Renal pelvis (tissue), 4 donors: ENCODE results near the gene PDGFD. TPM values are rescaled to one million over a fixed set of nuclear protein-coding genes. Genes with fewer than 3 reads are reported as not detected.

Experiments
- DNase-seq: peaks from one replicate; pipeline ENCODE4 v3.0.0-alpha.2; 2013
- polyA plus RNA-seq, 3 donors: library from polyadenylated mRNA; unstranded; fragments of 120-200 nt; gene quantifications; one replicate each; pipeline ENCODE4 v1.2.1, GENCODE V29; 2013; ENCODE audit not compliant: insufficient read length in 3 of 3

Gene PDGFD
- polyA plus RNA-seq, 3 donors, result 18.1 to 25.9 (median 21.6) TPM

- DNase-seq, result no peak
These were observed 158.6 kb downstream of the PDGFD start for GRCh38 chr11:104005234-104005855.

DNA sequence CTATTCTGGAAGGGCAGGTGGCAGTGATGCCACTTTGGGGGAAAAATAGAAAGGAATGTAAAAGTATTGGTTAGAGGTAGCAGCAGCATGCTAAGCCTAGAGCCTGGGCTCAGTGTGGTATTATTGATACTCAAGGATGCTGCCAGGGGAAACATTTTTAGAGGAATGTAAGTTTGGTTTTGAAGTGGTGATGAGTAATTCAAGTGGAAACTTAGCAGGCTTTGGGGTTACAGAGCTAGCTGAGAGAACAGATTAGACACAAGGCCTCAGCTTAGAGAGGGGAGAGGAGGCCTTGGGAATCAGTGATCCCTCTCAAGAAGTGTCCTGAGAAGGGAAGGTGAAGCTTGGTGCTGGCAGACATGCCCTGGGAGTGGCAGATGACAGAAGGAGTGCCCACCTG is 160.5 kb downstream of the PDGFD start:
- DNase-seq, result no peak

- DNase-seq, result no peak
These were observed 162.3 kb downstream of the PDGFD start for GRCh38 chr11:104001561-104002056.

DNA sequence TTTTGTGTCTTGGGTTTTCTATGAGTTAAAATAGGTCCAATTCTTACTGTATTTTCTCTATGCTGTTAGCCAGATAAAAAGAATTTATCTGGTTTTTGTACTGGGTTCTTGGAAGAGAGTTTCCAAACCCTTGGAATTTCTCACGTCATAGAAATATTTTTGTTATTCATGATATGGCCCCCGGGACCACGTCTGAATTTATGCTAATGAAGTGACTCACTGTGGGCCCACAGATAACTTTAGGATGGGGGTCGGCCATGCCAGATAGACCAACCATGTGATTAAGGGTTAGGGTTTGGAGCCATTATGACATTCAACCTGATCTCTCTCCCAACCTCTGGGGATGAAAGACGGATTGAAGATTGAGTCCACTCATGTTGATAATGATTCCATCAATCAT is 163.1 kb downstream of the PDGFD start:
- no peak for DNase-seq

DNA sequence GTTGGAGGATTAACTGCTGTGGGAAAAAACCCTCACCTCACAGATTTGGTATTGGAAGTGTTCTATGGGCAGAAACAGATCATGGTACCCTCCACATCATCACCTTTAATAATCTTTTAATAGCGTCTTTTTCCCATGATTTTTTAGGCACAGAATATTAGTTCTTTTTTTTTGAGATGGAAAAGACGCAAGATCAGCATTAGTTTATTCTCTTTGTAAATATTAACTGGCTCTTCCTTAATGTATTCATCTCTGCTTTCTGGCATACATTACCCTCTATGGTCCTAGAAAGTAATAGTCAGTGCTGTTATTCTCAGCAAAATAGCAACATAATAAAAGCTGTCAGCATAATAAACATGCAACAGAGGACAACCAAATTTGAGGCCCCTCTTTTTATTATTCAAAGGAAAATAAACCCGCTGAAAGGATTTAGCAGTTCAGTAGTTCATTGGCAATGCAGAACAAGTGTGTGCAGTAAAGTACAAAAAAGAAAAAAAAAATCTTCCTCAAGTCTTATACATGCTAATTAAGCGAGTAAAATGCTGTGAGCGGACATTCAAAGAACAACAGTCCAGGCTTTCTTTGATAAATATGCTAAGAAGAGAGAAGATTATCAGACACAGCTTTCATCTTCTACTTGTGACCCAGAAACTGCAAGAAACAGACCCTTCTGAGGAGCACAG is 165.0 kb downstream of the PDGFD start:
- no peak for DNase-seq

DNA sequence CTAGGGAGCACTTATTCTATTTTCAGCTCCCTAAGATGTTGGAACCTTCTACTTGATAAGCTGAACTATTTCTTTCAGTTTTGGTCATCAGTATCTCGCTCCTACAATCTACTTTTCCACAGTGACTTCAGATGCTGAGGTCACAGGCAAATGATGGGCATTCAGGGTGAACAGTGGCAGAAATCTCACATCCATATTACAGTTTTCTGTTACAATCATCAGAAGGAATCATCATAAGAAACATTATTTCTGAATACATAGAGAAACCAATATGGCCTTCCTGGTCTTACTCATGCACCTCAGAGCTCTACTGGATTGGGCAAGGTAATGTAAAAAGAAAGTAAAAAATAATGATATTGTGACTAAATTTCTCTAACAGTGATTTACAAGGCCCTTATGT is 166.9 kb downstream of the PDGFD start:
- DNase-seq, result no peak

GRCh38 chr11:103995896-103996295 is 168.1 kb downstream of the PDGFD start:
- no peak for DNase-seq

DNA sequence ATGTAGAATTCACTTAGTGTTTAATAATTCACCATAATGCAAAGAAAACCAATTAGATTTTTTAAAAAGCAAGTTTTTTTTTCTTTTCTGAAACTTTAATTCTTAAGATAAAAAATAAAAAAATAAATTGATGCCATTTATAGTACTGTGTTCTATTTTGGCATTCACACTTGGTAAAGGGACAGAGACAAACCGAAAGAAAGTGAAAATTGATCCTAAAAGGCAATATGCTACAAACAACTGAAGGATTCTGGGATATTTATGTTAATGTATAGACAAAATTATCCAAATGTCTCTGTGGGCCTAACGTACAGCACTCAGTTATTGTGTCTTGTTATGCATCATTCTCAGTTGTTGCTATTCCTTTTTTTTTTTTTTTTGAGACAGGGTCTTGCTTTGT is 169.4 kb downstream of the PDGFD start:
- DNase-seq, result no peak

DNA sequence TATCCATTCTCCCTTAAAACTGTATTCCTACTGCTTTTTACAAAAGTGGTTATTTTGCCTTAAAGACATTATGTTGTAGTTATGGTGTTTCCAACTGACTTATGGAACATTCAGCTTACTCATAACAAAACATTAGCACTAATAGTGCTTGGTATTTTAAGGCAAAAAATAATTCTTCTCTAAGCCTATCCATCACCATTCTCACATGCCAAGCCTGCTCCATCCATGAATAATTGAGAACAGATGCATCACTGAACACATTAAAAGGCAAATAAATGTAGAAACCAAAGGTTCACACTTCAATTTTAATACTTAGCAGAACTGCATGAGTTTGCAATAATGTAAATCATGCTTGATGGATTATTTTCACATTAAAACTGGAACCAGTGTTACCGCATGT is 169.9 kb downstream of the PDGFD start:
- no peak for DNase-seq

DNA sequence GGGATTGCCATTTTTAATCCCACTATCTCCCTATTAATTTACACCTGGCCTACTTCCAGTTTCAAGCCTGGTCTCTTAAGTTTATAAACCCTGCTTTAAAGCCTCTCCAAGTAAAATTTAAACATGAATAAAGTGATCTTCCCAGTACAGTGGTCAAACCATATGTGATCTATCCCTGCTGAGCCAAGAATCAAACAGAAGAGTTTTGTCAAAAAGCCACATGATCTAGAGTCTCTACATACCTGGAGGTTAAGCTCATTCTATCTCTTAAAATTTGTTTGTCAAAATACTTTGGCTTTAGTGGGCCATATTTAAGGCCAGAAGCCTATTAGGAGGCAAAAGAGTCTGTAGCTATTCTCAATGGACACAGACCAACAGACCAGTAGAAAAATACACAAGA is 170.4 kb downstream of the PDGFD start:
- no peak for DNase-seq

DNA sequence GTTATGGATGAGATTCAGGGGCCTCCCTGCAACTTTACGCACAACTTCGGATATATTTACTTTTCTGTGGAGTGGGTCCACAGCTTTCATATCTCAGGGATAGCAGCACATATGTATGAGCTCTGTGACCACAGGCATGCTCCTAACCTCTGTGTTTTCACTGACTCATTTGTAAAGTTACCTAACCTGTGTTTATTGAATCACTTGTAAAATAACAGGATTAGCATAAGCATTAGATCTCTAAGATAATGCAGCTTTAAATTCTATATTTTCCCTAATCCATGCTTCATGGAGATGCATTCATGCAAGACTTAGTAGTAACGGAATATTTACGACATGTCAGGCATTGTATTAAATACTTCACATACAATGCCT is 175.4 kb downstream of the PDGFD start:
- DNase-seq, result no peak

- DNase-seq, result no peak
These were observed 176.0 kb downstream of the PDGFD start for GRCh38 chr11:103987629-103988594.

GRCh38 chr11:103985041-103985440 is 178.9 kb downstream of the PDGFD start:
- DNase-seq, result no peak

- DNase-seq, result no peak
These were observed 183.8 kb downstream of the PDGFD start for GRCh38 chr11:103980108-103980507.

- no peak for DNase-seq
These were observed 185.0 kb downstream of the PDGFD start for GRCh38 chr11:103978616-103979595.

GRCh38 chr11:103972013-103972412 is 191.9 kb downstream of the PDGFD start:
- no peak for DNase-seq

GRCh38 chr11:103970701-103971249 is 193.2 kb downstream of the PDGFD start:
- DNase-seq, result no peak

DNA sequence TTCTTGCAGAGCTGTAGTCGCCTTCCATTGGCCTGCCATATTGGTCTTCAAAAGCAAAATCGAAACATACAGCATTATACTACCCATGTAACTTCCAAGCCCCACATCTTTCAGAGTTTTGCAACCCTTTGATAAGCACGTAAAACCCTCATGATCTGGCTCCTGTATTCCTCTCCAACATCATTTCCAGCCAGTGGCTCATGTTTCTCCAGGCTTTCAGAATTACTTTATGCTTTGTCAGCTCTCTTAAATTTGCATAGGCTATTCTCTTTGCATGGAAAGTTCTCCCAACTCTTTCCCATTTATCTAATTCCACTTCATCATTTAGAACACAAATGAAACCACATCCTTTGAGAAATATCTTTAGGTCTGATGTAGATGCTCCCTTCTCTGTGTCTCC is 195.3 kb downstream of the PDGFD start:
- no peak for DNase-seq

- DNase-seq, result no peak
These were observed 196.0 kb downstream of the PDGFD start for GRCh38 chr11:103967985-103968384.

DNA sequence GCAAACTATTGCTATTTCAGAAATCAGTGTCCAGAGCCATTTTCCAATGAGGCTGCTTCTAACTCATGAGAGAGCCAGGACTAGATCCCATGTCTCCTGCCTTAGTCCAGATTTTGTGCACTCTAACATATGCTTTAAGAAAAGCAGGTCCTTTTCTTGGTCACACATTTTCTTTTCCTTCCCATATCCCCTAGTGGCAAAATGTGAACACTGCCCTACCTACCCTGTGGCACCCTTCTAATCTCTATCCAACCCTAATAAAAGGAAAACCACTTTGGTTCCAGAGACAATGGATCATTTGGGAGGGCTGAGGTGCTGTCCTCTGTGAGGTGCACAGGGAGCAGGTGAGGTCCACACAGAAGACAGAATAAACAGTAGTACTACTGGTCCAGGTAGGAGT is 199.6 kb downstream of the PDGFD start:
- no peak for DNase-seq

- DNase-seq, result no peak
These were observed 200.3 kb downstream of the PDGFD start for GRCh38 chr11:103963648-103964047.
